GM12878 (cell line): ENCODE results near the gene EFTUD2.

ENCODE experiments used
- CBFB ChIP-seq: IDR thresholded peaks from 2 replicates; pipeline ENCODE4 v1.6.1; 2016; ENCODE audit warnings: antibody characterized with exemption, low read depth
- CHD2 ChIP-seq: IDR thresholded peaks from 2 replicates; pipeline ENCODE4 v1.6.1; 2011; ENCODE audit warnings: low read depth, low read length, improper control_type of control experiment, borderline replicate concordance
- CHD4 ChIP-seq: fragments of 200-600 bp; sonication (generic); IDR thresholded peaks from 2 replicates; pipeline ENCODE4 v1.6.1; 2016; ENCODE audit warnings: mild to moderate bottlenecking
- EP300 ChIP-seq, 2 experiments: fragments of 150-350 bp in 1 of 2; IDR thresholded peaks; 2 replicates each; pipeline ENCODE4 v1.6.1; 2011 to 2012; ENCODE audit warnings: low read depth in 2 of 2, low read length in 2 of 2, borderline replicate concordance in 1 of 2, improper control_type of control experiment in 1 of 2, inconsistent platforms in 1 of 2; ENCODE audit not compliant: control insufficient read depth in 1 of 2
- LARP7 ChIP-seq: fragments of 450-650 bp; IDR thresholded peaks from 2 replicates; pipeline ENCODE4 v1.6.1; 2017; ENCODE audit warnings: mild to moderate bottlenecking
- POLR2AphosphoS5 ChIP-seq: IDR thresholded peaks from 2 replicates; pipeline ENCODE4 v1.6.1; 2011; ENCODE audit warnings: mild to moderate bottlenecking, low read length, inconsistent platforms
- RAD21 ChIP-seq: IDR thresholded peaks from 2 replicates; pipeline ENCODE4 v1.6.1; 2011; ENCODE audit warnings: mild to moderate bottlenecking, low read depth, low read length, moderate library complexity; ENCODE audit not compliant: insufficient read depth
- SREBF1 ChIP-seq: IDR thresholded peaks from 2 replicates; pipeline ENCODE4 v1.6.1; 2012; ENCODE audit warnings: mild to moderate bottlenecking, low read length
- ZSCAN29 ChIP-seq: fragments of 450-650 bp; IDR thresholded peaks from 2 replicates; pipeline ENCODE4 v1.6.1; 2017; ENCODE audit warnings: mild to moderate bottlenecking, moderate library complexity
- TF ChIP-seq, protein P1 (sequence below): IDR thresholded peaks from 2 replicates; pipeline ENCODE4 v1.6.1; 2012; ENCODE audit warnings: low read depth, low read length, improper control_type of control experiment
- TF ChIP-seq, protein P2 (sequence below), 3 experiments: IDR thresholded peaks in 2 of 3; conservative IDR thresholded peaks in 1 of 3; 2 replicates each; pipeline ENCODE4 v1.5.1; 2011; ENCODE audit warnings: low read depth in 3 of 3, low read length in 3 of 3, mild to moderate bottlenecking in 3 of 3, control low read depth in 2 of 3, moderate library complexity in 2 of 3, inconsistent platforms in 1 of 3, mixed read lengths in 1 of 3; ENCODE audit not compliant: control insufficient read depth in 2 of 3, insufficient read depth in 1 of 3; ENCODE audit errors: extremely low read depth in 1 of 3

DNA sequence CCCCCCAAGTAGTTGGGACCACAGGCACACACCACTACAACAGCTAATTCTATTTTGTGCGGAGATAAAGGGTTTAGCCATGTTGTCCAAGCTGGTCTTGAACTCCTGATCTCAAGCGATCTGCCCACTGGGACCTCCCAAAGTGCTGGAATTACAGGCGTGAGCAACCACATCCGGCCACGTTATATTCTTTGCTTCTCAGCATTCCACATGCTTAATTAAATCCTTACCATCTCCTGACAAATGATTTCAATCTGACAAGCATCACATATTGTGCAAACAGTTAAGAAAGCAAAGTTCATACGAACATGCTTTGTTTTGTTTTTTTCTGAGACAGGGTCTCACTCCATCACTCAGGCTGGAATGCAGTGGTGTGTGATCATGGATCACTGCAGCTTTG lies 33.3 kb downstream of the EFTUD2 start:
- TF ChIP-seq, protein P1, sequence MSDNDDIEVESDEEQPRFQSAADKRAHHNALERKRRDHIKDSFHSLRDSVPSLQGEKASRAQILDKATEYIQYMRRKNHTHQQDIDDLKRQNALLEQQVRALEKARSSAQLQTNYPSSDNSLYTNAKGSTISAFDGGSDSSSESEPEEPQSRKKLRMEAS, result no peak
- TF ChIP-seq, protein P2, sequence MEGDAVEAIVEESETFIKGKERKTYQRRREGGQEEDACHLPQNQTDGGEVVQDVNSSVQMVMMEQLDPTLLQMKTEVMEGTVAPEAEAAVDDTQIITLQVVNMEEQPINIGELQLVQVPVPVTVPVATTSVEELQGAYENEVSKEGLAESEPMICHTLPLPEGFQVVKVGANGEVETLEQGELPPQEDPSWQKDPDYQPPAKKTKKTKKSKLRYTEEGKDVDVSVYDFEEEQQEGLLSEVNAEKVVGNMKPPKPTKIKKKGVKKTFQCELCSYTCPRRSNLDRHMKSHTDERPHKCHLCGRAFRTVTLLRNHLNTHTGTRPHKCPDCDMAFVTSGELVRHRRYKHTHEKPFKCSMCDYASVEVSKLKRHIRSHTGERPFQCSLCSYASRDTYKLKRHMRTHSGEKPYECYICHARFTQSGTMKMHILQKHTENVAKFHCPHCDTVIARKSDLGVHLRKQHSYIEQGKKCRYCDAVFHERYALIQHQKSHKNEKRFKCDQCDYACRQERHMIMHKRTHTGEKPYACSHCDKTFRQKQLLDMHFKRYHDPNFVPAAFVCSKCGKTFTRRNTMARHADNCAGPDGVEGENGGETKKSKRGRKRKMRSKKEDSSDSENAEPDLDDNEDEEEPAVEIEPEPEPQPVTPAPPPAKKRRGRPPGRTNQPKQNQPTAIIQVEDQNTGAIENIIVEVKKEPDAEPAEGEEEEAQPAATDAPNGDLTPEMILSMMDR (IDR thresholded peaks at IDR 0.05 in 2 of 3, conservative IDR thresholded peaks at IDR 0.05 in 1 of 3; ENCODE audit: control insufficient read depth in 2 of 3, extremely low read depth in 1 of 3, insufficient read depth in 1 of 3, low read depth in 3 of 3, low read length in 3 of 3), result no peak
- TF ChIP-seq CBFB, result no peak
- no peak for TF ChIP-seq ZSCAN29
- TF ChIP-seq LARP7, result no peak
- no peak for TF ChIP-seq CHD2
- TF ChIP-seq SREBF1, result no peak
- TF ChIP-seq POLR2AphosphoS5, result no peak
- TF ChIP-seq EP300 (IDR thresholded peaks at IDR 0.05; ENCODE audit: borderline replicate concordance in 1 of 2, control insufficient read depth in 1 of 2, low read depth in 2 of 2, low read length in 2 of 2), result no peak
- no peak for TF ChIP-seq RAD21
- no peak for TF ChIP-seq CHD4
